ENCODE measurements around the gene PTPRE.
"Not testable (repeated sequence)": the region's sequence is repeated elsewhere in the genome, so short reads cannot be mapped to it uniquely, and the experiment has no call there.

Gene PTPRE

DNA sequence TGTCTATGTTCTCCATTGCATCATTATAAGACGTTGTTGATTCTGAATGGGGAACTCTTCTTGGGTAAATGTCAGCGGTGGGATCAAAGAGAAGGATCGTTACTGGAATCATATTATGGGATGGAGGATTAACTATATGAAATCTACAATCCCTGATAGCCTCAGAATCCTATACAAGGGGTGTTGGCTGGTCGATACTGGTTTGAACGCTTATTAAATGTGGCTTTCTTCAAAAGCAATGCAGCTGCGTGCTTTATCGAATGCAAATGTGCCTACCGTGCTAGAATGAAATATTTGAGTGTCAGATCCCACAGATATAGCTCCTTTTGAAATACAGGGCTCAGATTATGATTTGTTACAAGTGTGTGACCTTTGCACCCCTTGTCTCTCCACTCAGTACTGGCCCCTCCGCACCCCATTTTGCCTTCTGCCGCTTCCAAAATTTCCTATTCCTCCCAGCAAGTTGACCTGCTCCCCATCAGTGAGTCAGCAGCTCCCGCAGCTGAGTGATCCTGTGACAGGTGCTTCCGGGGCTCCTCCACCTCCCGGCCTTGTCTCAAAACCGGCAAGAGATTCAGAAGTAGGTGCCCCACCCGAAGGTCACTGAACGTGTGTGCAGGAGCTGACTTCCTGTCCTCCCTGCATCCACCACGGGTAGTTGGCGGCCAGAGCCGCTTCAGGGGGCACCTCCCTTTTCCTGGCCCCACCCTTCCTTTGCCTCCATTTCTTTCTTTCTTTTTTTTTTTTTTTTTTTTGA, 76.6 kb downstream of the PTPRE start:
- TF ChIP-seq, protein P1, sequence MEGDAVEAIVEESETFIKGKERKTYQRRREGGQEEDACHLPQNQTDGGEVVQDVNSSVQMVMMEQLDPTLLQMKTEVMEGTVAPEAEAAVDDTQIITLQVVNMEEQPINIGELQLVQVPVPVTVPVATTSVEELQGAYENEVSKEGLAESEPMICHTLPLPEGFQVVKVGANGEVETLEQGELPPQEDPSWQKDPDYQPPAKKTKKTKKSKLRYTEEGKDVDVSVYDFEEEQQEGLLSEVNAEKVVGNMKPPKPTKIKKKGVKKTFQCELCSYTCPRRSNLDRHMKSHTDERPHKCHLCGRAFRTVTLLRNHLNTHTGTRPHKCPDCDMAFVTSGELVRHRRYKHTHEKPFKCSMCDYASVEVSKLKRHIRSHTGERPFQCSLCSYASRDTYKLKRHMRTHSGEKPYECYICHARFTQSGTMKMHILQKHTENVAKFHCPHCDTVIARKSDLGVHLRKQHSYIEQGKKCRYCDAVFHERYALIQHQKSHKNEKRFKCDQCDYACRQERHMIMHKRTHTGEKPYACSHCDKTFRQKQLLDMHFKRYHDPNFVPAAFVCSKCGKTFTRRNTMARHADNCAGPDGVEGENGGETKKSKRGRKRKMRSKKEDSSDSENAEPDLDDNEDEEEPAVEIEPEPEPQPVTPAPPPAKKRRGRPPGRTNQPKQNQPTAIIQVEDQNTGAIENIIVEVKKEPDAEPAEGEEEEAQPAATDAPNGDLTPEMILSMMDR (IDR thresholded peaks at IDR 0.05; ENCODE audit: low read depth, low read length), result no peak
- DNase-seq (ENCODE audit: extremely low read depth, low read depth), result no peak

DNA sequence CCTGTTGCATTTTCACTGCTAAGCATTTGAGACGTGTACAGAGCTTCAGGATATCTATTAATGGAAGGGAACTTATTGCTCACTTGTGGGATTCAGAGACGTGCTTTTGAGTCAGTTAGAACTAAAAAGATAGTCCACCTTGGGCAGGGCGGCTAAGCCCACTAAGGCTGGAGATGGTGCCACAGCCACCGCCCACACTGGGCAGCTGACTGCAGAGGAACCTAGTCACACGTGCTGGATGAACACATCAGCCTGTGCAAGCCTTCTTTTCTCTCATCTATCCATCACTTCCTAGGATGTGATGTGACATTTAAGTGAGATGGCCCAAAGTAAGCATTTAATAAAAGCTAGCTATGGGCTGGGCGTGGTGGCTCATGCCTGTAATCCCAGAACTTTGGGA, 78.0 kb downstream of the PTPRE start:
- TF ChIP-seq, protein P1 (IDR thresholded peaks at IDR 0.05; ENCODE audit: low read depth, low read length), result no peak
- no peak for DNase-seq (ENCODE audit: extremely low read depth, low read depth)

DNA sequence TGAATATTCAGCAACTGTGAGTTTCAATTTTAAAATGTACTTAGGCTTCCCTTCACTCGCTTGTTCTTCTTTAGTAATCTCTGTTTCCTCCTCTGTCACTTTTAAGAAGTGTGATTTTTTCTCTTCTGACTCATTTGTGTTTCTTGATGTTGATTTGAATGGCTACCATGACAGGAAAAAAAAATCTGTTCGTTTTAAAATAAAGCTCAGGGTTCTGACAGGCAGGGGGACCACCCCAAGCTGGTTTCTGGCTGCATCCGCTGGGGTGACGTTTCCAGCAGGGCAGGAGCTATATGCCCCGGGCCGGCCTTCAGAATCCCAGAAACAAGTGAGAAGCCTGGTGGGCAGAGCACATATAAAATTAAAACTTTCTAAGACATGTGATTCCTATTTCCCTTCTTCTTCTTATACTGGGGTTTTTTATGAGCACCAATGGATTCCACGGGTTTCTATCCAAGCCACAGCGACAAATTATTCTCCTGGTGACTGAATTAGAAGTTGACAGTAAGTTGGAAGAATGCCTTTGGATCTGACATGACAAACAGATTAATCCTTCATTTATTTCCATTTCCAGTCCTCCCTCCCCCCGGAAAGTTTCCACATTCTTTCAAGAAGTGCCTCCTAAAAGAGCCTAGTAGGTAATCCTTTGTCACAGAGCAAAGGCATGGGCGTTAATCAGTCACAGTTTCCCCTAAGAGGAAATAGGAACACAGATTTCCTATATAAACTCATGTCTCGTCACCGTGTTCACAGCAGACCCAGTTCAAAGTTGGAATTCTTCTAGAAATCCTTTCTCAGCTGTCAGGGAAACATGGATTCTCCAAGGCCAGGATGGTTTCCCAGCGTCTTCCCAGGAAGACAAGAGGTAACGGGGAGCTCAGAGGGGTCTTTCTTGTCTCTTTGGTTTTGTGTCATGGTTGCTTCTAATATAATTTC, 79.9 kb downstream of the PTPRE start:
- TF ChIP-seq, protein P1 (IDR thresholded peaks at IDR 0.05; ENCODE audit: low read depth, low read length), result no peak
- no peak for DNase-seq (ENCODE audit: extremely low read depth, low read depth)

DNA sequence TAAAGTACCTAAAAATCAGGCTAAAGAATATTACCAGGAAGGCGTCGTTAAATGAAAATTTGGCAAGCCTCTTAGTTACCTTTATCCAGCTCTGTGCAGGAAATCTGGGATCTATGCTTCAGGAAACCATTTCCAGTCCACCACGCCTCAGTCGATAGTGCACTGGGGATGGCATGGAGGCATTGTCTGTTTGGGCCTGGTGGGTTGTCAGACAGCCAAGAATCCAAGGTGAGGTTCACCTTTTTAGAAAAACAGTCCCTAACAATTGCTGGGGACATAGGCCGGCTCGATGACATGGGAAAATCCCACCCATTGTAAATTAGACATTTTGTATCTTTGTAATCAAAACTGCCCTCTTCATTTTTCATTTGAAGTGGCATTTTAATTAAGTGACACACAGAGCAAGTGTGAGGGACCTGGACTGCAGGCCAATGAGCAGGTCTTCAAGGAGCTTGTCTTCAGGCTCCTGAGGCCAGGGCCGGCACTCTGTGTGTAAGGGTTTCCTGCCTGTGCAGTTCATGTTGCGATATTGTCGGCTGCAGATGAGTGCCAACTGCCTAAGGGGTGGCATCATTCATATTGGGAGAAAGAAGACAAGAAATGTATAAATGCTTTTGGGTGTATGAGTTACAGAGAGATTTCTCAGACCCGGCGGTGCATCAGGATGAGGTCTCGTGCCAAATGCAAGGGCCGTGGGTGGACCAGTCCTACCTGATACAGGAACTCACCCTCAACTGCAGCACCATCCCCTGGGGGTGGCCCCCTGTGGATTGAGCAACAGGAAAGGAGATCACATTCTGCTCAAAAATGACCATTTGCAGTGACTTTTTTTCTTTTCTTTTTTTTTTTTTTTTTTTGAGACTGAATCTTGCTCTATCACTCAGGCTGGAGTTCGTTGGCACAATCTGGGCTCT, 80.8 kb downstream of the PTPRE start:
- TF ChIP-seq, protein P1 (IDR thresholded peaks at IDR 0.05; ENCODE audit: low read depth, low read length), result no peak
- DNase-seq (ENCODE audit: extremely low read depth, low read depth), result no peak

DNA sequence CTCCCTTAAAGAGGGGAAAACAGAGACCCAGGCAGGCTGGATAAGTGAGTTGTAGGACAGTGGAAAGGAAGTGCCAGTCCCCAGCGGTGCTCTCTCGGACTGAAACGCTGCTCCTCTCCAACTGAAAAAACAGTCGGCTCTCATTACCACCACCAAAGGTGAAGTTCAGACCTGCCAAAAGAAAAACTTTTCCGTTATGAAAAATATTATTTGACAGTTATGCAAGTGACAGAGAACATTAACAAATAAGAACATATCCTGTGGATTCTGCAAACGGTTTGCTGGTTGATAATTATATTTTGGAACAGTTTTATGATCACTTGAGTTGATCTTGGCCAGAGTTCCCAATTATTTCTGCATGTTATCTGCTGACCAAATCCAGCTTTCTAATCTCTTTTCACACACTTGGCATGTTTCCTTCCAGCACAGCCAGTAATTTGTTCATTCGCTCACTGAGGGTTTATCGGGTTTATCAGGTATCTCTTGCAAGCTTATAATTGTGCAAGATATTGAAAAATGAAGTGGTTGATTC, 82.6 kb downstream of the PTPRE start:
- no peak for DNase-seq (ENCODE audit: extremely low read depth, low read depth)

DNA sequence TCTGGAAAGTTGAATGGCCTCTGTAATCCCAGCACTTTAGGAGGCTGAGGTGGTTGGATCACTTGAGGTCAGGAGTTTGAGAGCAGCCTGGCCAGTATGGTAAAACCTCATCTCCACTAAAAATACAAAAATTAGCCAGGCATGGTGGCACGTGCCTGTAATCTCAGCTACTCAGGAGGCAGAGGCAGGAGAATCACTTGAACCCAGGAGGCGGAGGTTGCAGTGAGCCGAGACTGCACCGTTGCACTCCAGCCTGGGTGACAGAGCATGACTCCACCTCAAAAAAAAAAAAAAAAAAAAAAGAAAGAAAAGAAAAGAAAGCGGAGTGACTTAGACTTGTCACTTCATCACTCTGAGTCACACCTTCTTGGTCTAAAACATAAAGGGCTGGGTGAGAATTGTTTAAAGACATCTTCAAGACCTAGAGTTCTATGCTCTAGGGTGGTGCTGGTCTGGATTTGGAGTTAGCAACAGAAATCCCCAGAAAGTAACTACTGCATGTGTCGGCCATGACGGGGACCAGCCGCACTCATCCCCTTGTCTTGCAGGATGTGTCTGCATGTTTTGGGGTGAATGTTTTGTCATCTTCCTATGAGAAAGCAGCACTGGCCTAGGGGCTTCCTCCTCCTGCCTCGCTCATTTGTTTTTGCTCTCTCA, 83.4 kb downstream of the PTPRE start:
- not testable (repeated sequence) for DNase-seq (ENCODE audit: extremely low read depth, low read depth)

More for the DNA sequence above, 82.6 kb downstream of the PTPRE start:
- TF ChIP-seq, protein P1 (IDR thresholded peaks at IDR 0.05; ENCODE audit: low read depth, low read length), result no peak

Data from AG09319 (cell line).